GM18498 (cell line): ENCODE data around the gene SLC25A23.
"Not testable (repeated sequence)": the region's sequence is repeated elsewhere in the genome, so short reads cannot be mapped to it uniquely, and the experiment has no call there.

ENCODE experiments used
- ATAC-seq: cut with Tn5 transposase; IDR thresholded peaks from one replicate; pipeline ENCODE4 v1.9.1; 2021; ENCODE audit warnings: mild to moderate bottlenecking, moderate library complexity; ENCODE audit not compliant: unreplicated experiment

SLC25A23 gene

GRCh38 chr19:6459262-6460098 lies at the start of gene SLC25A23:
Gene SLC25A23 (minus strand): TSS chr19:6459792. CDS start chr19:6459628, 164 bp downstream.
- peak; percentile 47 for ATAC-seq

GRCh38 chr19:6508028-6508771 lies 48.6 kb upstream of the SLC25A23 start:
- ATAC-seq = not testable (repeated sequence)

GRCh38 chr19:6503407-6504201 lies 44.0 kb upstream of the SLC25A23 start:
- ATAC-seq = no peak

- ATAC-seq = no peak
These were observed 42.4 kb upstream of the SLC25A23 start, which contains the start of gene TUBB4A for GRCh38 chr19:6501740-6502648. Gene TUBB4A (minus strand): TSS chr19:6502309. CDS start chr19:6502212, 97 bp downstream.

GRCh38 chr19:6500837-6501739 lies 41.5 kb upstream of the SLC25A23 start:
- no peak for ATAC-seq

GRCh38 chr19:6499052-6499790 lies 39.6 kb upstream of the SLC25A23 start:
- no peak for ATAC-seq

GRCh38 chr19:6498294-6499036 lies 38.9 kb upstream of the SLC25A23 start:
- ATAC-seq = no peak

GRCh38 chr19:6495947-6496346 lies 36.4 kb upstream of the SLC25A23 start:
- ATAC-seq = no peak

- ATAC-seq = no peak
These were observed 34.9 kb upstream of the SLC25A23 start for GRCh38 chr19:6494438-6495036.

- no peak for ATAC-seq
These were observed 32.4 kb upstream of the SLC25A23 start for GRCh38 chr19:6491802-6492592.

- no peak for ATAC-seq
These were observed 30.5 kb upstream of the SLC25A23 start for GRCh38 chr19:6490134-6490533.

GRCh38 chr19:6489278-6490061 lies 29.9 kb upstream of the SLC25A23 start:
- ATAC-seq = no peak

- ATAC-seq = no peak
These were observed 25.2 kb upstream of the SLC25A23 start for GRCh38 chr19:6484831-6485230.

- ATAC-seq = no peak
These were observed 24.6 kb upstream of the SLC25A23 start for GRCh38 chr19:6484230-6484629.

GRCh38 chr19:6483235-6483634 lies 23.6 kb upstream of the SLC25A23 start:
- ATAC-seq = no peak

GRCh38 chr19:6482343-6482686 lies 22.7 kb upstream of the SLC25A23 start:
- ATAC-seq = no peak
